Hepatic stellate cell (primary cell): ENCODE results near the gene MAGIX.
A peak's percentile ranks its signal among the peaks of the same experiment; 100 is the strongest.
"Not testable (repeated sequence)": the region's sequence is repeated elsewhere in the genome, so short reads cannot be mapped to it uniquely, and the experiment has no call there.

ENCODE experiments used
- DNase-seq: peaks from one replicate; pipeline ENCODE4 v3.0.0; 2011; ENCODE audit warnings: low spot score

The MAGIX gene

GRCh38 chrX:49162620-49163019 is at the start of gene MAGIX:
Gene MAGIX (plus strand): TSS chrX:49162758. CDS start chrX:49162890, 132 bp downstream.
- DNase-seq, result no peak

GRCh38 chrX:49116076-49116475 is 46.5 kb upstream of the MAGIX start:
- no peak for DNase-seq

DNA sequence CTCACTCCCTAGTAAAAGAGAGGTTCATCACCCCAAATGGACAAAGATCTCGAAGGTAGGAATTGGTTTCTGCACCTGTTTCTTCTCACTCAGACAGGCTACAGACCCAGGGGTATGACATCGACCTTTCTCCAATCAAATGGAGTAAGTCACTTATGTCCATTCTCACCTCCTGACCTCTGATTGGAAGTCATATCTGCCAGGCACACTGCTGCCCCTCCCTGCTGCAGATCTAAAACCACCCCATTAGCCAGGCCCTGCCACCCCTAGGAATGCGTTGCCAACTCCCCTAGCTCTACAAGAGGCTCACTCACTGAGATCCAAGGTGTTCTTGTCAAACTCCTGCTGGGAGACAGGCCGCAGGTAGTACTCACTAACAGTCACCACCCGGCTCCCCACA is 45.8 kb upstream of the MAGIX start:
- no peak for DNase-seq

DNA sequence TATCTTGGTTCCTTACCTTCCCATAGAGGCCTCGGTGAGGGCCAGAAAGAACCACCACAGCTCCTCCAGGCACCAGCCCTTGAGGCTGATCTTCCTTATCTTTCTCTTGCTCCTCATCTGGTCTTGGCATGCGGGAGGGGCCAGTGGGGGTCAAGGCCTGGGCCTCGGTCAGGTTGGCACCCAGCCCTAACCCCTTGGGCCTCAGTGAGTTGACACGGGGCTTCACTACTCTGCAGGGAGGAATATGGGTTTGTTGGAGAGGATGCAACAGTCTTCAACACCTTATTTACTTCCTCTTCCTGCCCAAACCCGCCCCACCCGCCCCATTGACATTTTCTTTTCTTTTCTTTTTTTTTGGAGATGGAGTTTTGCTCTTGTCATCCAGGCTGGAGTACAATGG is 45.0 kb upstream of the MAGIX start:
- DNase-seq, result no peak

- DNase-seq, result no peak
Observed at GRCh38 chrX:49120091-49120490, 42.5 kb upstream of the MAGIX start.

- DNase-seq, result no peak
Observed at GRCh38 chrX:49122499-49122898, 40.1 kb upstream of the MAGIX start.

DNA sequence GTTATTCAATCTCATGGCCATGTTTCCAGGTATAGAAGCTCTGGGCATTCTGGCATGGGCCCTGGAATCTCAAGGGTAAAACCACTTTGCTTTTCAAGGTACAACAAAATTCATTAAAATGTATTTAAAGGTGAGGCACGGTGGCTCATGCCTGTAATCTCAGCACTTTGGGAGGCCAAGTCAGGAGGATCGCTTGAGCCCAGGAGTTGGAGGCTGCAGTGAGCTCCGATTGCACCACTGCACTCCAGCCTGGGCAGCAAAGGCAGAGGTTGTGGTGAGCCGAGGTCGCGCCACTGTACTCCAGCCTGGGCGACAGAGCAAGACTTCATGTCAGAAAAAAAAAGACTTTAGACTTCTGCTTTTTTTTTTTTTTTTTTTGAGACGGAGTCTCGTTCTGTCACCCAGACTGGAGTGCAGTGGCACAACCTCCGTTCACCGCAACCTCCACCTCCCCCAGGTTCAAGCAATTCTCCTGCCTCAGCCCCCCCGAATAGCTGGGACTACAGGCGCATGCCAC is 34.8 kb upstream of the MAGIX start:
- DNase-seq, result not testable (repeated sequence)

DNA sequence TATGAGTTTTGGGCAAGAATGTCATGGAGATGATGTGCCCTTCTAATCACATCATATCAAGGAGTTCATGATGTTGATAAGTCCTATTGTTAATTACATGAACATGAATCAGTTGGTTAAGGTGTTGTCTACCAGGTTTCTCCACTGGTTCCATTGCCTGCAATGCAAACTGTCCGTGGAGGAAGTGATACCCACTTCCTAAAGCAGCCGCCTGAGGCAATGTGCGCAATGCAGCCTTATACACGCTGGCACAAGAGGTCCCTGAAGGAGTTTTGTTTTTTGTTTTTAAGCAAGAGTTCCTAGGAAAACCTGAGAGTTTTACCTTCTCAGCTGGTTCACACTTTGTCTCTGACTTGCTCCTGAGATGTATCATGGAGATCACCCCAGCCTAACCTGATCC is 33.1 kb upstream of the MAGIX start:
- DNase-seq, result no peak

DNA sequence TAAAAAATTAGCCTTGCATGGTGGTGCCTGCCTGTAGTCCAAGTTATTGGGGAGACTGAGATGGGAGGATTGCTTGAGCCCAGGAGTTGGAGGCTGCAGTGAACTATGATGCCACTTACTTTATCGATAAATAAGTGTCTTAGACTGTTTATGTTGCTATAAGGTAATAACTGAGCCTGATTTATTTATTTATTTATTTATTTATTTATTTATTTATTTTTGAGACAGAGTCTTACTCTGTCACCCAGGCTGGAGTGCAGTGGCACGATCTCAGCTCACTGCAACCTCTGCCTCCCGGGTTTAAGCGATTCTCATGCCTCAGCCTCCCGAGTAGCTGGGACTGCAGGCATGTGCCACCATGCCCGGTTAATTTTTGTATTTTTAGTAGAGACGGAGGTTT is 30.3 kb upstream of the MAGIX start:
- DNase-seq, result not testable (repeated sequence)

DNA sequence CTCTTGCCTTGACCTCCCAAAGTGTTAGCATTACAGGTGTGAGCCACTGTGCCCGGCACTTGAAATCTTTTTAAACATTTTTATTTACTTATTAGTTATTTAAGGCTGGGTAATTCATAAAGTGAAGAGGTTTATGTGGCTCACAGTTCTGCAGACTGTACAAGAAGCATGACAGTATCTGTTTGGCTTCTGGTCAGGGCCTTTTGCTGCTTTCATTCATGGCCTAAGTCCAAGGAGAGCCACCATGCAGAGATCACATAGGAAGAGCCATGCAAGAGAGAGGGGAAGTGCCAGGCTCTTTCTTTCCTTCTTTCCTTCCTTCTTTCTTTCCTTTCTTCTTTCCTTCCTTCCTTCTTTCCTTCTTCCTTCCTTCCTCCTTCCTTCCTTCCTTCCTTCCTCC is 28.8 kb upstream of the MAGIX start:
- DNase-seq, result no peak

GRCh38 chrX:49137492-49137891 is 25.1 kb upstream of the MAGIX start:
- DNase-seq, result no peak

DNA sequence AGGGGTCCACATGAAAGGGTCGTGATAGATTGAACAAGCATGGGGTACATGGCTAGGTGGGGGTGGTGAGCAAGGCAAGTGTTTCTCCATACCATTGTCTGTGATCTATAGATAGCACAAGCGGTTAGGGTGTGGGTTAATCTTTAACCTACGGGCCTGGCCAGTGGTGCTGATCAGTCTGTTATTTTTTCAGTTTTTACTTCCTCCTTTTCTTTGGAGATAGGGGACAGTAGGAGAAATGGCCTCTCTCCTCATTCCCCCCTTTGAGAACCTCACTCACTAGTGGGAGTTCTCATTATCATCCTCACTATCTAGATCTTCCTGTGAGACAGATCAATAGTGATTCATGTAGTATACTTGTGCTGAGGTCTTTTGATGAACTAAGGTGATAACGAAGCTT is 22.8 kb upstream of the MAGIX start:
- no peak for DNase-seq

DNA sequence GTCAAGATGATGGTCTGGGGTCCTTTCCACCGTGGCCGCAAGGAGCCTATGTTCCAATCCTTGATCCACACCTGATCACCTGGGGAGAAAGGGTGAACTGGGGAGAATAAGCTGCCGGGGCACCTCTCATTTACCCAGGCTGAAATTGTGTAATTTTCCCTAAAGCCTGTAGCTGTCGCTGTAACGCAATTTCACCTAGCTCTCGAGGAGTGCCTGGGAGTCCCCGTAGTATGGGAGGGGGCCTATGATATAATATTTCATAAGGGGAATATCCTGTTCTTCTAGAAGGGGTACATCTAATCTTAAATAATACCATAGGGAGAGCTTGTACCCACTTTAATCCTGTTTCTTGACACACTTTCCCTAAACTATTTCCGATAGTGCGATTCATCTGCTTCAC is 20.3 kb upstream of the MAGIX start:
- DNase-seq, result not testable (repeated sequence)

DNA sequence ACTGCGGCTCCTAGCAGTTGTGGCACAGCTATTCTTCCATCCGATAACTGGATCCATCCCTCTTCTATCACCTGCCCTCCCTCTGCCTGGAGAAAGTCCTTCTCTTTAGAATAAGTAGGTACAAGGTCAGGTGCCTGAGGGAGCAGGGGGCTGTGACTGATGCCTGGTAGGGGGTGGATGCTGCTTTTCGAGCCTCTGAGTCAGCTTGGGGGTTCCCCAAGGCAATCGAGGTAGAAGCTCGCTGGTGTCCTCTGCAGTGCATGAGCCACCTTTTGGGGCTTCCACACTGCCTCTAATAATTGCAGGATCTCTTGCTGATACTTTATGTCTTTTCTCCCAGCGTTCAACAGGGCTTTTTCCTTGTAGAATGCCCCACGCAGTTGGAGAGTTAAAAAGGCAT is 19.4 kb upstream of the MAGIX start:
- not testable (repeated sequence) for DNase-seq

GRCh38 chrX:49147282-49147681 is 15.3 kb upstream of the MAGIX start:
- no peak for DNase-seq

- no peak for DNase-seq
Observed at GRCh38 chrX:49147936-49148335, 14.6 kb upstream of the MAGIX start.

GRCh38 chrX:49148390-49149100 is 14.0 kb upstream of the MAGIX start:
- not testable (repeated sequence) for DNase-seq

DNA sequence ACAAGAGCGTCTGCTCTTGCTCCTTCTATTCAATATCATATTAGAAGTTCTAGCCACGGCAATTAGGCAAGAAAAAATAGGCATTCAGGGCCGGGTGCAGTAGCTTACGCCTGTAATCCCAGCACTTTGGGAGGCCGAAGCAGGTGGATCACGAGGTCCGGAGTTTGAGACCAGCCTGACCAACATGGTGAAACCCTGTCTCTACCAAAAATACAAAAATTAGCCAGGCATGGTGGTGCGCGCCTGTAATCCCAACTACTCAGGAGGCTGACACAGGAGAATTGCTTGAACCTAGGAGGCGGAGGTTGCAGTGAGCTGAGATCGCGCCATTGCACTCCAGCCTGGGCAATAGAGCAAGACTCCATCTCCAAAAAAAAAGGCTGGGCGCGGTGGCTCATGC is 13.3 kb upstream of the MAGIX start:
- not testable (repeated sequence) for DNase-seq

DNA sequence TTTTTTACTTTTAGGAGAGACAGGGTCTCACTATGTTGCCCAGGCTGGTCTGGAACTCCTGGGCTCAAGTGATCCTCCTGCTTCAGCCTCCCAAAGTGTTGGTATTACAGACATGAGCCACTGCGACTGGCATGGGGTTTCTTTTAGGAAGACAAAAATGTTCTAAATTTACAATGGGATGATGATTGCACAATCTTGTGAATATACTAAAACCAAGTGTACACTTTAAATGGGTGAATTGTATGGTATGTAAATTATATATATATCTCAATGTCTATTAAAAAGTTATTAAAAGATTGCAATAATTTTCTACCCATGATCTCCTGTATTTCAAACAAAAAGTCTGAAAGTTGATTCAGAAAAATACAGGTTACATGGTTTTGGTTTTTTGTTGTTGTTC is 9.1 kb upstream of the MAGIX start:
- DNase-seq, result no peak

DNA sequence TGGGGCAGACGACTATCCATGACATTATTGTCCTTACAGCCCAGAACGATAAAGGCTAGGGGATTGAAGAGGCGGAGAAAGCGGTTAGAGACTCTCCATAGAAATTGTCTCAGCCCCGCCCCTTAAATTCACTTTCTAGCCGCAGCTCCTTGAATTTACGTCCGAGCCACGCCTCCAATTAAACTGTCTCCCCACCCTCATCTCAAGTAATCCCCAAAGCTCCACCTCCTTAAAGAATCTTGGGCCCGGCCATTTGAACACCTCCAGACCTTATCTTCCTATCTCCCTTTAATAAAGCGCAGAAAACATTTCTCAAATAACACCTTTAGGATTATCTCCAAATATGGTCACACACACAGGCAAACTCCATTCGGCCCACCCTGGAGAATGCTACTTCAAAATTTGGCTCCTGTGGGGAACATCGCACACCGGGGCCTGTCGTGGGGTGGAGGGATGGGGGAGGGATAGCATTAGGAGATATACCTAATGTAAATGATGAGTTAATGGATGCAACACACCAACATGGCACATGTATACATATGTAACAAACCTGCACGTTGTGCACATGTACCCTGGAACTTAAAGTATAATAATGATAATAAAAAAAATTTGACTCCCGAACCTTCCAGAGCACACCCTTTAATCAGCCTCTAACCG is 7.2 kb upstream of the MAGIX start:
- peak; percentile 40 for DNase-seq

GRCh38 chrX:49155900-49156837 is 6.4 kb upstream of the MAGIX start:
- DNase-seq, result peak; percentile 85

- no peak for DNase-seq
Observed at GRCh38 chrX:49157194-49157593, 5.4 kb upstream of the MAGIX start.

GRCh38 chrX:49160908-49161307 is 1.6 kb upstream of the MAGIX start:
- no peak for DNase-seq
